C4-2B (cell line): ENCODE data around the gene LRSAM1.

ENCODE experiments used
- ZFX ChIP-seq: fragments of 450-650 bp; IDR thresholded peaks from 2 replicates; pipeline ENCODE4 v1.6.1; 2017
- TF ChIP-seq, protein P1 (sequence below): fragments of 450-650 bp; conservative IDR thresholded peaks from 2 replicates; pipeline ENCODE4 v1.5.1; 2017; ENCODE audit warnings: mild to moderate bottlenecking

DNA sequence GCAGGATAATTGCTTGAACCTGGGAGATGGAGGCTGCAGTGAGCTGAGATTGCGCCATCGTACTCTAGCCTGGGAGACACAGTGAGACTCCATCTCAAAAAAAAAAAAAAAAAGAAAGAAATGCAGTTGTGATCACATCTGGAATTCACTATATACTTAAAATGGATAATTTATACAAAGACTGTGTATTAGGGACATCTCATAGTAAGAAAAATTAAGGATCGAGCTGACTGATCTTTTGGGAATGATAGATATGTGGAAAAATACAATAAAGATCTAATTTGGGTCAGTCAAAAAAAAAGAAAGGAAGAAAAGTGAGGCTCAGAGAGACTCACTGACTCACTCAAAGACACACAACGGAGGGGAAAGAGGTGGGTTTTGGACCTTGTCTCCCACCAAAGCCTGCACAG lies 87.5 kb downstream of the LRSAM1 start:
- TF ChIP-seq, protein P1, sequence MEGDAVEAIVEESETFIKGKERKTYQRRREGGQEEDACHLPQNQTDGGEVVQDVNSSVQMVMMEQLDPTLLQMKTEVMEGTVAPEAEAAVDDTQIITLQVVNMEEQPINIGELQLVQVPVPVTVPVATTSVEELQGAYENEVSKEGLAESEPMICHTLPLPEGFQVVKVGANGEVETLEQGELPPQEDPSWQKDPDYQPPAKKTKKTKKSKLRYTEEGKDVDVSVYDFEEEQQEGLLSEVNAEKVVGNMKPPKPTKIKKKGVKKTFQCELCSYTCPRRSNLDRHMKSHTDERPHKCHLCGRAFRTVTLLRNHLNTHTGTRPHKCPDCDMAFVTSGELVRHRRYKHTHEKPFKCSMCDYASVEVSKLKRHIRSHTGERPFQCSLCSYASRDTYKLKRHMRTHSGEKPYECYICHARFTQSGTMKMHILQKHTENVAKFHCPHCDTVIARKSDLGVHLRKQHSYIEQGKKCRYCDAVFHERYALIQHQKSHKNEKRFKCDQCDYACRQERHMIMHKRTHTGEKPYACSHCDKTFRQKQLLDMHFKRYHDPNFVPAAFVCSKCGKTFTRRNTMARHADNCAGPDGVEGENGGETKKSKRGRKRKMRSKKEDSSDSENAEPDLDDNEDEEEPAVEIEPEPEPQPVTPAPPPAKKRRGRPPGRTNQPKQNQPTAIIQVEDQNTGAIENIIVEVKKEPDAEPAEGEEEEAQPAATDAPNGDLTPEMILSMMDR: no peak
- TF ChIP-seq ZFX: no peak
